Nucleus accumbens (tissue), 56 donors: ENCODE results near the gene IQCM.

ENCODE experiments used
- DNase-seq, 56 donors: peaks; one replicate each; lab custom pipeline; 2025; lab: John Stamatoyannopoulos, UW

Gene IQCM

GRCh38 chr4:149711593-149712365 is 103.9 kb downstream of the IQCM start:
- no peak for DNase-seq

DNA sequence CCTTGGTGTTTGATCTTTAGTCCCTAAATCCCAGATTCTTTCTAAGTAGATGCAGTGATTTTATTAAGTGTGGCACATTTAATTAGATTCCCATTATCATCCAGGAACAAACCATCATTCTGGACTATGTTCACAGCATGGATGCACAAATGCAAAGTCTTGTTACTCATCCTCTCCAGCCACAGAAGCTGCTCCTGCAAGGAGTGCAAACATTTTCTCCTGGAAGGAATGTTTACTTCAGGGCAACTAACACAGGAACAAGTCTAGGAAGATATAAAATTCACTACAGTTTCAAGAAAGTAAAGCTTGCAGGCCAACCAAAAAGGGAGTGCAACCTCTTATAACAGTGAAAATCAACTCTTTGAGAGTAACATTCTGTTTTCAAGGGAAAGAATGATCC is 106.0 kb downstream of the IQCM start:
- no peak for DNase-seq

DNA sequence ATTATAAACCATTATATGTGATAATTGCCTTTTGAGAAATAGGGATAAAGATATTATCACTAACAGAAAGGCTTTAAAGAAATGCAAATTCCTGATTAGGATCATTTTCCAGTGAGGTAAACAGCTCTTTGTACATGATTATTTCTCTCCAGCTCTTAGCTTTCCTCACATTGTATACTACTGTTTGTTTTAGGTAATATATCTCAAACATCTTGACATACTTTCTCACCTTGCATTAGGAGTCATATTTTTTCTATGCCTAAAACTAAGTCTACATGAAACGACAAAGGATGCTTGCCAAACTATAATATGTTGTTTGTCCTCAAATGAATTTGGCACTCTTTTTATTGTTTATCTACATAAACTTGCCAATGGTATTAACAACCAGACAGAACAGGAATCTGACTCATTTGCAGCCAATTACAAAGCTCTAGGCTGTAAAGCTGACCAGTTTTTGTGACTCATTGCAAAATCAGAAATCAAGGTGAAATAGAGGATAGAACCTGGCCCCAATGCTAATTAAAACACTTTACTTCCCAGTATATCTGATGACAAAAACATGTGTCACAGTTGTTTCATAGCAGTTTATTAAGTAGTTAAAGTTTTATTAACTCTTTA is 107.0 kb downstream of the IQCM start:
- DNase-seq = no peak

GRCh38 chr4:149707862-149708261 is 107.8 kb downstream of the IQCM start:
- DNase-seq = no peak

GRCh38 chr4:149706942-149707341 is 108.7 kb downstream of the IQCM start:
- DNase-seq = no peak

DNA sequence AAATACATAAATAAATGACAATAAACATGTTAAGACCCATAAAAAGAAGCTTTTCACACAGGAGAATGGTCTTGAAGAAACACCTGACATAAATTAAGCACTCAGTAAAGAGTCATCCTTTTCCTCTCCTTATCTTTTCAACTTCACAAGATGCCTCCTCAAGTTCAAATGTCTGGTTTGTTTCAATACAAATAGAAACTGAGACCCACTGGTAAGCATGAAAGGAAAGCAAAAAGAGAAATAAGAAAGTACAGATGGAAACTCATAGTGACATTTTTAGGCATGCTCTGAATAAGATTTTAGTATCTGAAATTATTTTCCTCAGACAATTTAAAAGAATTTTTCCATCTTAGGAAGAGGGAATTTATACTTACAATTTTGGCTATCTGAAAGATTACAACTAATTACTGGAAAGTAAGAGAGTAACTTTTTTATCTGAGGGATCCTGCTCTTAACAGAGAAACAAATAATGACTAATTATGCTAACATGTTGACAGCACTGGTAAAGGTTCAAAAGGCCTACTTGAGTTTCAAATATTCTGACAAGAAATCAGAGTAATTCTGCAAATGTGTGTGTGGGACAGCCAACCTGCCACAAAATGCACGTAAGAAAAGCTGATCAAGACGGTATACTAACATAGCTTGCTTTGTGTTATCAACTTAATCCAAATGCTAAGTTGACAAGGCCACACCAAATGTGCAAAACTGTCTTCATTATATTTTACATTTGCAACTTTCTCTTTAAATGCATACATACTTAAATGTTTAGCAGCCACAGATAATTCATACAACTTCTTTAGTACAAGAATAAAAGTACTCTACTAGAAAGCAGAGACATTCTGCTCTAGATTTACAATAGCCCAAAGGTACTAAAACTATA is 113.0 kb downstream of the IQCM start:
- DNase-seq = no peak

- no peak for DNase-seq
Measured at GRCh38 chr4:149701435-149702156, 114.0 kb downstream of the IQCM start.

DNA sequence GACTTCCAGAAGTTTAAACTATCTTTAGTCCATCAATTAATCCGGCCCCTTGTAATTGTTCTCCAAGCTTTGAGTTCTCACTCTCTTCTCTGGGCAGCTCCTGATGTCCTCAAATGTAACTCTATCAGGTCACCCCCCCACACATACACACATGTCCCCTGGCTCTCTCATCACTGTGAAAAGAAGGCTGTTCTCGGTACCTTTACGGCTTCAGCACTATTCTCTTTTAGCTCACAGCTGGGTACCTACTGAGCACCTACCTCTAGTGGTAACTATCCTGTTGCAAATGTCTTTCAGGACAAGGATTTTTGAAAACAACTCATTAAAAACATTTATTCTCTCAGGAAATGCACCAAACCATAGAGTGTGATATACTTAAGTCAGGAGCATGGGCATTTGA is 115.4 kb downstream of the IQCM start:
- DNase-seq = no peak

DNA sequence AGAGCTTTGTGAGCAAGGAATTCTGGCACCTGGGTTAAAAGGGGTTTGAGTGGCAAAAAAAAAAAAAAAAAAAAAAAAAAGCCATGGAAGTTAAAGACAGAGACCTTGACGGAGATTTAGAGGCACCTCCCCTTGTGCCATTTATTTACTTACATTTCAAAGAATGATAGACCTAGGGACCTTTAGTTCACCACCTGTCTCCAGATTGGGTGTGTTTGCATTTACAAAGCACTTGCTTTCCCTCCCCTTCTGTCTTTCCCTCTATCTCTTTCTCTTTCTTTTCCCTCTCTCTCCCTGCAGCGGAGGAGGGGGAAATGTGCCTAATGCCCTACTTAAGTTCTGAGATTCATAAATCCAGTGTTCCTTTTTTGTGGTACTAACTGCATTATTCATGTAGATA is 116.0 kb downstream of the IQCM start:
- no peak for DNase-seq

DNA sequence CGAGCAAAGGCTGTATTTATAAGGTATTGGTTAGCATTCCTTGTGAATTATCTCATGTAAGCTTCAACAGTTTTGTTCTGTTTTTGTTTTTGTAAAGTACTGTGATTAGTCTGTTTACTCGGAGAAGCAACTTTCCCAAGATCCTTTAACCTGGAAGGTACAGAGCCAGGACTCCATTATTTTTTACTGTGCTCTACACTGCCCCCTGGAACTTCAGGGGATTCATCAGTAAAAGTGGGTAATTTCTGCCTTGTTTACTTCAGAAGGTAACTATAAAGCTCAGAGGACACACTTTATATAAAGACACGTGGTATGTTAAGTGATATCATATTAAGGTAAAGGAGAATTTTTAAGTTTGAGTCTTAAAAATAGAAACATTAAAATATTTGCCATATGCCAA is 124.9 kb downstream of the IQCM start:
- DNase-seq = no peak

- DNase-seq = no peak
Measured at GRCh38 chr4:149684516-149684915, 131.1 kb downstream of the IQCM start.

GRCh38 chr4:149676076-149676475 is 139.6 kb downstream of the IQCM start:
- no peak for DNase-seq

- DNase-seq = no peak
Measured at GRCh38 chr4:149645790-149646189, 169.9 kb downstream of the IQCM start.

DNA sequence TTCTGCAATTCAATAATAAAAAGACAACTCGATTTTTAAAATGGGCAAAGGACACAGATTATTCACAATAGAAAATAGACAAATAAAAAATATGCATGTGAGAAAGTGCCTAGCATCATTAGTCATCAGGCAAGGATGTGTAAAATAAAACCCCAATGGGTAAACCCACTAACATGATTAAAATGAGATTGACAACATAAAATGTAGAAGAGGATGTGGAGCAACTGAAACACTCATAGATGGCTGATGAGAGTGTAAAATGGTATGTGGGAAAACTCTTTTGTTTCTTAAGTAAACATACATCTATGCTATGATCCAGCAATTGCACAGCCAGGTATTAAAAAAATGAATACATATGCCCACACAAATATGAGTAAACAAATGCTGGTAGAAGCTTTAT is 177.6 kb downstream of the IQCM start:
- DNase-seq = no peak

DNA sequence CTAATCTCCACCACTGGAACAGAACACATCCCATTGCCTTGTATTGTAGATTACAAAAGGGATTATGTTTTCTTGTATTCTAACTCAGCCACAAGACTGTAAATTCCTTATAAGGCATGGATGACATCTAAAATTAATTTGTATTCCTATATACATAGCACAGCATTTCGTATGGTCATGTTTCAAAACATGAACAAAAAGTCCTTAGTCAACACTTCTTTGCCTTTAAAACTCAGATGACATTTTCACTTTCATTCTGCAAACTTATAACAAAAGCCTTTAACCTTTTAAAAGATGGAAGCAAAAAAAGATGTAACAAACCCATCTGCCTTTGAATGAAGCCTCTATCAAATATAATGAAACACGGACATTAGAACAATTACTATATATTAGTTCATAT is 181.3 kb downstream of the IQCM start:
- DNase-seq = no peak

GRCh38 chr4:149631629-149632028 is 184.0 kb downstream of the IQCM start:
- DNase-seq = no peak

DNA sequence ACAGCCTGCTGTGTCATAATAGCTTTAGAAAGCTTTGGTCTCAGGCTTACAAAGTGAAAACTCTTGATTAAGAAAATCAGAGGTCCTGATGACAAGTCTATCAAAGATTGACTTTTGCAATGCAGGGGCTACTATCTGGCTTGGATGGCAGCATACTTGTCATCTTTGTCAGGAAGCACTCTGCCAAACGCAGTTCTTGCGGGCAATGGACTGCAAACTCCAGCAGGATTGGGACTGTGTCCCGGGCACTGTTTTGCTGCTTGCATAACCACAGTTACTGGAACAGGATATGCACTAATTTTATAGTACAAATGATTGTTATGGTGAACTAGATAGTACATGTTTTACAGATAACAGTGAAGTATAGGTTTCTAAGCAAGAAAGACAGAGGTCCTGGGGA is 185.6 kb downstream of the IQCM start:
- no peak for DNase-seq

DNA sequence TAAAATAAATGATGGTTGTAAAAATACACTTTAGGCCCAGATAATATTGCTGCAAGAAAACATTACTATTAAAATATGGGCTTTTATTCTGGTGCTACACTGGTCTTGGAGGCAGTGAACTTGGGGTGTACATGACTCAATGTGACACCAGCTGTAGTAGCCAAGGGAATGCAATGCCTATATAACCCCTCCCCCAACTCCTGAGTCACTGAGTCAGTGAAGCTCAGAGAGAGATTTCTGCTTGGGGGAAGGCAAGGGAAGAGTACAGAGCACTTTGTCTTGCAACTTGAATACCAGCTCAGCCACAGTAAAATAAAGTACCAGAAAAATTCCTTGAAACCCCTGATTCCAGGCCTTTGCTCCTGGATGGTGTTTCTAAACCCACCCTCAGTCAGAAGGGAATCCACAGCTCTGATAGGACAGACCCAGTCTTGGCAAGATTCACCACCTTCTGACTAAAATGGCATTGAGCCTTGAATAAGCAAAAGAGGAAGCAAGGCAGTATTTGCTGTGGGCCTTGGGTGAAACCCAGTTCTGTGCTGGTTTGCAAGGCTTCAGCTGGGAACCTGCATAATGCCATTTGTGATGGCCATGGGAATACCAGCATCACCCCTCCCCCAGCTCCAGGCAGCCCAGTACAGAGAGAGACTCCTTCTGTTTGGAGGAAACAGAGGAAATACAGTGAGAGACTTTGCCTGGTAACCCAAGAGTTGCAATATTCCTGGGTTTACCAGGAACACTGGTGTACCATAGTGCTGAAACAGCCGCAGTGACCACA is 209.9 kb downstream of the IQCM start:
- no peak for DNase-seq

DNA sequence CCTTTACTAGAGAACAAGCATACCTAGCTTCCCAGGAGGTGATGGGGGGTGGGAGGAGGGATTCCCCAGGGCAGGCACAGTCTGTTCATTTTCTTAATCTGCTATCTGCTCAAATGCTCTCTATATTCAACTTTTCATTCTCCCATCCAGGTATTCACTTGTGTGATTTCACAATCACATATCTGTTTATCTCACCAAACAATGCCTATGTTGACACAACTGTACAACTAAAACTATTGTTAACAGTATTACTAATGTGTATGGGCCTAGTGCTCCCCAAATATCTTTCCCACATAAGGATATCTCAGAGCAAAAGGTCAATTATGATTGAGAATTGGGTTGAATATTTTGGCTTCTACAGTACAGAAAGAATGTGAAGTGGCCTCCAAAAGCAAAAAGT is 210.8 kb downstream of the IQCM start:
- DNase-seq = no peak

GRCh38 chr4:149595500-149595899 is 220.1 kb downstream of the IQCM start:
- no peak for DNase-seq
